ENCODE data around the gene LPP.
"Not testable (repeated sequence)": the region's sequence is repeated elsewhere in the genome, so short reads cannot be mapped to it uniquely, and the experiment has no call there.

LPP gene

DNA sequence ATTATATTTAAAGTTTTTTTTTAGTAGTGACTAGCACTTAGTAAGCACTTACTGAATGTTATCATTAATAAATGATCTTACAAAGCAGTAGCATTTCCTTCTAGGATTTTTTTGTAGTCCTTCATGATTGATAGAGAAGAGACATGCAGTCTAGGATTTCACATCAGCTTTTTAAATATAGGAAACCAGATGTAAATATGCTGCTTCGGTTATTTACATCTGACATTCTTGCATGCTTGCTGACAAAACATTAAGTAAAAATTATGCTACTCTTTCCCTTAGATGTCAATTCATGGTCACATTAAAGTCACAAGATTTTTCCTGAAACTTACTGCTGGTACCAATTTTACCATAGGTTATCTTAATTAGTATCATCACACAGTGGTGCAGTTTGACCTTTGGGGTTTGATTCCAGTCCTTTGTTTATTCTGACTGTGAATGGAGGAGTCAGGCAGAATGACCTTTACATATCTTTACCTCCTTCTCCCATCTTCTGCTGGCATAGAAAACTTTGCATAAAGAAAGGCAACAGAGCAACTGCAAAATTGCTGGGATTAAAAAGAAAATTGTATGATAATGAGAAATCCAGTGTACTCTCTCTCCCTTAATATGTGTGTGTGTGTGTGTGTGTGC is 286.5 kb downstream of the LPP start:
- Histone ChIP-seq H3K27me3 (ENCODE audit: insufficient read depth, low read length) (no peaks in the 10 kb centered on the region), H2AFZ (ENCODE audit: low read length) (no peak overlapping the region), H3K9ac (ENCODE audit: low read length) (no peak overlapping the region), H4K20me1 (ENCODE audit: insufficient read depth, low read length) (no peaks in the 10 kb centered on the region), H3K36me3 (ENCODE audit: insufficient read depth, low read length) (no peaks in the 10 kb centered on the region), H3K79me2 (ENCODE audit: insufficient read depth, low read length) (no peaks in the 10 kb centered on the region), H3K4me3 (ENCODE audit: low read depth, low read length, poor library complexity, severe bottlenecking) (no peak overlapping the region), H3F3A (ENCODE audit: insufficient read depth, low read length) (no peaks in the 10 kb centered on the region), H3K4me1 (ENCODE audit: insufficient read depth, low read length, severe bottlenecking) (peaks cover 27% of the 10 kb centered on the region), H3K27ac (ENCODE audit: low read depth, low read length, poor library complexity, severe bottlenecking) (no peak overlapping the region), H3K9me2 (ENCODE audit: low read depth, low read length) (no peaks in the 10 kb centered on the region), H3K4me2 (ENCODE audit: low read length) (no peak overlapping the region), H3K9me3 (ENCODE audit: low read length) (no peaks in the 10 kb centered on the region)
- no peak for TF ChIP-seq CTCF (IDR thresholded peaks at IDR 0.05; ENCODE audit: low read length)
- no peak for TF ChIP-seq EZH2 (IDR thresholded peaks at IDR 0.05; ENCODE audit: borderline replicate concordance, low read length)

GRCh38 chr3:188442430-188442829 is 288.5 kb downstream of the LPP start:
- no peak for TF ChIP-seq CTCF (IDR thresholded peaks at IDR 0.05; ENCODE audit: low read length)
- no peak for TF ChIP-seq EZH2 (IDR thresholded peaks at IDR 0.05; ENCODE audit: borderline replicate concordance, low read length)

GRCh38 chr3:188445175-188445574 is 291.2 kb downstream of the LPP start:
- H3F3A ChIP-seq (ENCODE audit: insufficient read depth, low read length); H3K4me2 ChIP-seq (ENCODE audit: low read length); H3K36me3 ChIP-seq (ENCODE audit: insufficient read depth, low read length); H3K4me3 ChIP-seq (ENCODE audit: low read depth, low read length, poor library complexity, severe bottlenecking); H4K20me1 ChIP-seq (ENCODE audit: insufficient read depth, low read length); H3K9ac ChIP-seq (ENCODE audit: low read length); H3K79me2 ChIP-seq (ENCODE audit: insufficient read depth, low read length); H3K9me2 ChIP-seq (ENCODE audit: low read depth, low read length); H2AFZ ChIP-seq (ENCODE audit: low read length); H3K27me3 ChIP-seq (ENCODE audit: insufficient read depth, low read length); H3K9me3 ChIP-seq (ENCODE audit: low read length): not testable (repeated sequence)
- Histone ChIP-seq H3K4me1 (ENCODE audit: insufficient read depth, low read length, severe bottlenecking) (peaks cover 34% of the 10 kb centered on the region), H3K27ac (ENCODE audit: low read depth, low read length, poor library complexity, severe bottlenecking) (peak overlapping the region; percentile 86)

More at GRCh38 chr3:188442430-188442829, 288.5 kb downstream of the LPP start:
- Histone ChIP-seq H2AFZ (ENCODE audit: low read length) (no peak overlapping the region), H3K9me2 (ENCODE audit: low read depth, low read length) (no peaks in the 10 kb centered on the region), H3K4me3 (ENCODE audit: low read depth, low read length, poor library complexity, severe bottlenecking) (no peak overlapping the region), H3K9ac (ENCODE audit: low read length) (no peak overlapping the region), H3K79me2 (ENCODE audit: insufficient read depth, low read length) (no peaks in the 10 kb centered on the region), H3F3A (ENCODE audit: insufficient read depth, low read length) (no peaks in the 10 kb centered on the region; the same call in 1 of the 2 replicates), H4K20me1 (ENCODE audit: insufficient read depth, low read length) (no peaks in the 10 kb centered on the region), H3K4me2 (ENCODE audit: low read length) (peak overlapping the region; percentile 49), H3K9me3 (ENCODE audit: low read length) (no peaks in the 10 kb centered on the region), H3K27me3 (ENCODE audit: insufficient read depth, low read length) (no peaks in the 10 kb centered on the region), H3K27ac (ENCODE audit: low read depth, low read length, poor library complexity, severe bottlenecking) (peak overlapping the region; percentile 60), H3K36me3 (ENCODE audit: insufficient read depth, low read length) (no peaks in the 10 kb centered on the region), H3K4me1 (ENCODE audit: insufficient read depth, low read length, severe bottlenecking) (peaks cover 46% of the 10 kb centered on the region)

GRCh38 chr3:188446014-188446413 is 292.1 kb downstream of the LPP start:
- Histone ChIP-seq H3K27me3 (ENCODE audit: insufficient read depth, low read length) (no peaks in the 10 kb centered on the region), H3F3A (ENCODE audit: insufficient read depth, low read length) (no peaks in the 10 kb centered on the region; the same call in 1 of the 2 replicates), H3K4me1 (ENCODE audit: insufficient read depth, low read length, severe bottlenecking) (peaks cover 34% of the 10 kb centered on the region), H3K36me3 (ENCODE audit: insufficient read depth, low read length) (no peaks in the 10 kb centered on the region), H3K4me2 (ENCODE audit: low read length) (peak overlapping the region; percentile 26), H3K79me2 (ENCODE audit: insufficient read depth, low read length) (no peaks in the 10 kb centered on the region), H3K9ac (ENCODE audit: low read length) (no peak overlapping the region; the same call in 1 of the 2 replicates), H3K9me3 (ENCODE audit: low read length) (no peaks in the 10 kb centered on the region), H3K4me3 (ENCODE audit: low read depth, low read length, poor library complexity, severe bottlenecking) (no peak overlapping the region), H3K9me2 (ENCODE audit: low read depth, low read length) (no peaks in the 10 kb centered on the region), H4K20me1 (ENCODE audit: insufficient read depth, low read length) (no peaks in the 10 kb centered on the region), H2AFZ (ENCODE audit: low read length) (no peak overlapping the region), H3K27ac (ENCODE audit: low read depth, low read length, poor library complexity, severe bottlenecking) (peak overlapping the region; percentile 86)
- no peak for TF ChIP-seq CTCF (IDR thresholded peaks at IDR 0.05; ENCODE audit: low read length)
- no peak for TF ChIP-seq EZH2 (IDR thresholded peaks at IDR 0.05; ENCODE audit: borderline replicate concordance, low read length)
